ENCODE results near the gene OR7C1. TPM values are rescaled to one million over a fixed set of nuclear protein-coding genes. Genes with fewer than 3 reads are reported as not detected.
"Not testable (repeated sequence)": the region's sequence is repeated elsewhere in the genome, so short reads cannot be mapped to it uniquely, and the experiment has no call there.

The OR7C1 gene
- total RNA-seq, 6 experiments from 2014 or later: not detected

- Mint-ChIP-seq H3K36me3 (ENCODE audit: low read depth) (no peaks in the 10 kb centered on the region), H3K9me3 (peaks cover 8% of the 10 kb centered on the region; the same call in 1 of the 2 replicates), H3K27ac (no peak overlapping the region), H3K27me3 (ENCODE audit: insufficient read depth) (peaks cover 3% of the 10 kb centered on the region; the same call in 1 of the 2 replicates), H3K4me3 (no peak overlapping the region), H3K4me1 (ENCODE audit: low read depth) (no peaks in the 10 kb centered on the region)
- no peak for DNase-seq
- TF ChIP-seq CTCF (IDR thresholded peaks at IDR 0.05): no peak
Measured at GRCh38 chr19:14770944-14771839, 63.8 kb downstream of the OR7C1 start.

GRCh38 chr19:14770136-14770535, 64.8 kb downstream of the OR7C1 start:
- no peaks in the 10 kb centered on the region for H3K4me1 Mint-ChIP-seq (ENCODE audit: low read depth)
- TF ChIP-seq CTCF (IDR thresholded peaks at IDR 0.05): no peak
- peaks cover 12% of the 10 kb centered on the region; the same call in 1 of the 2 replicates for H3K9me3 Mint-ChIP-seq
- peaks cover 4% of the 10 kb centered on the region for H3K36me3 Mint-ChIP-seq (ENCODE audit: low read depth)
- DNase-seq: no peak
- peaks cover 3% of the 10 kb centered on the region; the same call in 1 of the 2 replicates for H3K27me3 Mint-ChIP-seq (ENCODE audit: insufficient read depth)
- H3K27ac Mint-ChIP-seq: no peak overlapping the region
- H3K4me3 Mint-ChIP-seq: no peak overlapping the region

- Mint-ChIP-seq H3K27ac (no peak overlapping the region), H3K4me3 (no peak overlapping the region), H3K9me3 (peaks cover 20% of the 10 kb centered on the region; the same call in 1 of the 2 replicates), H3K27me3 (ENCODE audit: insufficient read depth) (peaks cover 4% of the 10 kb centered on the region; the same call in 1 of the 2 replicates), H3K36me3 (ENCODE audit: low read depth) (peaks cover 5% of the 10 kb centered on the region), H3K4me1 (ENCODE audit: low read depth) (no peaks in the 10 kb centered on the region)
- DNase-seq: no peak
- TF ChIP-seq CTCF (IDR thresholded peaks at IDR 0.05): no peak
Measured at GRCh38 chr19:14769201-14769600, 65.8 kb downstream of the OR7C1 start.

- Mint-ChIP-seq H3K36me3 (ENCODE audit: low read depth) (peaks cover 5% of the 10 kb centered on the region), H3K4me3 (no peak overlapping the region), H3K4me1 (ENCODE audit: low read depth) (no peaks in the 10 kb centered on the region), H3K27ac (no peak overlapping the region), H3K27me3 (ENCODE audit: insufficient read depth) (peaks cover 5% of the 10 kb centered on the region; the same call in 1 of the 2 replicates), H3K9me3 (peaks cover 23% of the 10 kb centered on the region; the same call in 1 of the 2 replicates)
- no peak for TF ChIP-seq CTCF (IDR thresholded peaks at IDR 0.05)
- DNase-seq: no peak
Measured at GRCh38 chr19:14768001-14768400, 67.0 kb downstream of the OR7C1 start.

GRCh38 chr19:14767466-14767971, 67.5 kb downstream of the OR7C1 start:
- peaks cover 23% of the 10 kb centered on the region; the same call in 1 of the 2 replicates for H3K9me3 Mint-ChIP-seq
- no peak overlapping the region for H3K27ac Mint-ChIP-seq
- no peaks in the 10 kb centered on the region for H3K4me1 Mint-ChIP-seq (ENCODE audit: low read depth)
- no peak overlapping the region for H3K4me3 Mint-ChIP-seq
- peaks cover 5% of the 10 kb centered on the region; the same call in 1 of the 2 replicates for H3K27me3 Mint-ChIP-seq (ENCODE audit: insufficient read depth)
- peaks cover 5% of the 10 kb centered on the region for H3K36me3 Mint-ChIP-seq (ENCODE audit: low read depth)
- no peak for TF ChIP-seq CTCF (IDR thresholded peaks at IDR 0.05)
- DNase-seq: no peak

- H3K4me3 Mint-ChIP-seq: not testable (repeated sequence)
Measured at GRCh38 chr19:14765841-14766240, 69.1 kb downstream of the OR7C1 start.

GRCh38 chr19:14765403-14765802, 69.6 kb downstream of the OR7C1 start:
- H3K9me3 Mint-ChIP-seq: peaks cover 23% of the 10 kb centered on the region; the same call in 1 of the 2 replicates

More at GRCh38 chr19:14765841-14766240, 69.1 kb downstream of the OR7C1 start:
- DNase-seq; H3K27ac Mint-ChIP-seq; H3K4me1 Mint-ChIP-seq (ENCODE audit: low read depth); H3K27me3 Mint-ChIP-seq (ENCODE audit: insufficient read depth); H3K36me3 Mint-ChIP-seq (ENCODE audit: low read depth): not testable (repeated sequence)
- H3K9me3 Mint-ChIP-seq: peaks cover 23% of the 10 kb centered on the region; the same call in 1 of the 2 replicates

More at GRCh38 chr19:14765403-14765802, 69.6 kb downstream of the OR7C1 start:
- not testable (repeated sequence) for H3K4me3 Mint-ChIP-seq; DNase-seq; H3K27ac Mint-ChIP-seq; H3K36me3 Mint-ChIP-seq (ENCODE audit: low read depth); H3K4me1 Mint-ChIP-seq (ENCODE audit: low read depth); H3K27me3 Mint-ChIP-seq (ENCODE audit: insufficient read depth)
